ENCODE results near the gene SYT17.
A peak's percentile ranks its signal among the peaks of the same experiment; 100 is the strongest.

Gene SYT17

GRCh38 chr16:19170043-19170655 is 2.1 kb downstream of the SYT17 start:
- no peak for TF ChIP-seq JUND (IDR thresholded peaks at IDR 0.05; ENCODE audit: low read depth)
- no peak for DNase-seq (ENCODE audit: low read depth in 1 of 2, low spot score in 1 of 2)
- in situ Hi-C loops (cut with HindIII; ENCODE audit: low pct_unique_long_range_greater_than_20kb, low sequenced_read_pairs) = no loop called here

- no peak for TF ChIP-seq JUND (IDR thresholded peaks at IDR 0.05; ENCODE audit: low read depth)
- in situ Hi-C loops (cut with HindIII; ENCODE audit: low pct_unique_long_range_greater_than_20kb, low sequenced_read_pairs) = no loop called here
Observed at GRCh38 chr16:19172098-19172780, 4.2 kb downstream of the SYT17 start.

GRCh38 chr16:19173059-19173458 is 5.0 kb downstream of the SYT17 start:
- TF ChIP-seq JUND (IDR thresholded peaks at IDR 0.05; ENCODE audit: low read depth) = no peak
- no peak for DNase-seq (ENCODE audit: low read depth in 1 of 2, low spot score in 1 of 2)
- in situ Hi-C loops (cut with HindIII; ENCODE audit: low pct_unique_long_range_greater_than_20kb, low sequenced_read_pairs) = no loop called here

More at GRCh38 chr16:19172098-19172780, 4.2 kb downstream of the SYT17 start:
- DNase-seq (ENCODE audit: low read depth in 1 of 2, low spot score in 1 of 2) = no peak

- no peak for DNase-seq (ENCODE audit: low read depth in 1 of 2, low spot score in 1 of 2)
- in situ Hi-C loops (cut with HindIII; ENCODE audit: low pct_unique_long_range_greater_than_20kb, low sequenced_read_pairs) = no loop called here
- TF ChIP-seq JUND (IDR thresholded peaks at IDR 0.05; ENCODE audit: low read depth) = no peak
Observed at GRCh38 chr16:19173649-19174383, 5.8 kb downstream of the SYT17 start.

- TF ChIP-seq JUND (IDR thresholded peaks at IDR 0.05; ENCODE audit: low read depth) = no peak
- in situ Hi-C loops (cut with HindIII; ENCODE audit: low pct_unique_long_range_greater_than_20kb, low sequenced_read_pairs) = no loop called here
- no peak for DNase-seq (ENCODE audit: low read depth in 1 of 2, low spot score in 1 of 2)
Observed at GRCh38 chr16:19174478-19174877, 6.4 kb downstream of the SYT17 start.

- TF ChIP-seq JUND (IDR thresholded peaks at IDR 0.05; ENCODE audit: low read depth) = no peak
- in situ Hi-C loops (cut with HindIII; ENCODE audit: low pct_unique_long_range_greater_than_20kb, low sequenced_read_pairs) = no loop called here
- DNase-seq (ENCODE audit: low read depth in 1 of 2, low spot score in 1 of 2) = no peak
Observed at GRCh38 chr16:19175492-19176262, 7.6 kb downstream of the SYT17 start.

- no peak for DNase-seq (ENCODE audit: low read depth in 1 of 2, low spot score in 1 of 2)
- no peak for TF ChIP-seq JUND (IDR thresholded peaks at IDR 0.05; ENCODE audit: low read depth)
- in situ Hi-C loops (cut with HindIII; ENCODE audit: low pct_unique_long_range_greater_than_20kb, low sequenced_read_pairs) = no loop called here
Observed at GRCh38 chr16:19177111-19177739, 9.2 kb downstream of the SYT17 start.

GRCh38 chr16:19179546-19180490 is 11.8 kb downstream of the SYT17 start:
- peak; percentile 69 to 80 for DNase-seq (ENCODE audit: low read depth in 1 of 2, low spot score in 1 of 2)
- no peak for TF ChIP-seq JUND (IDR thresholded peaks at IDR 0.05; ENCODE audit: low read depth)
- in situ Hi-C loops (cut with HindIII; ENCODE audit: low pct_unique_long_range_greater_than_20kb, low sequenced_read_pairs) = no loop called here

GRCh38 chr16:19180741-19181140 is 12.7 kb downstream of the SYT17 start:
- no peak for DNase-seq (ENCODE audit: low read depth in 1 of 2, low spot score in 1 of 2)
- no peak for TF ChIP-seq JUND (IDR thresholded peaks at IDR 0.05; ENCODE audit: low read depth)
- in situ Hi-C loops (cut with HindIII; ENCODE audit: low pct_unique_long_range_greater_than_20kb, low sequenced_read_pairs) = no loop called here

GRCh38 chr16:19182481-19182880 is 14.4 kb downstream of the SYT17 start:
- in situ Hi-C loops (cut with HindIII; ENCODE audit: low pct_unique_long_range_greater_than_20kb, low sequenced_read_pairs) = no loop called here
- no peak for TF ChIP-seq JUND (IDR thresholded peaks at IDR 0.05; ENCODE audit: low read depth)
- no peak for DNase-seq (ENCODE audit: low read depth in 1 of 2, low spot score in 1 of 2)

GRCh38 chr16:19183187-19183586 is 15.1 kb downstream of the SYT17 start:
- no peak for TF ChIP-seq JUND (IDR thresholded peaks at IDR 0.05; ENCODE audit: low read depth)
- no peak for DNase-seq (ENCODE audit: low read depth in 1 of 2, low spot score in 1 of 2)
- in situ Hi-C loops (cut with HindIII; ENCODE audit: low pct_unique_long_range_greater_than_20kb, low sequenced_read_pairs) = no loop called here

Measured in T47D (cell line).